GM18519 (cell line): ENCODE data around the gene KLRC1.
"Not testable (repeated sequence)": the region's sequence is repeated elsewhere in the genome, so short reads cannot be mapped to it uniquely, and the experiment has no call there.

Source experiments
- ATAC-seq: cut with Tn5 transposase; IDR thresholded peaks from one replicate; pipeline ENCODE4 v1.9.1; 2021; ENCODE audit warnings: mild to moderate bottlenecking, moderate library complexity; ENCODE audit not compliant: unreplicated experiment, low FRiP score

The KLRC1 gene

GRCh38 chr12:10424260-10424899, 28.8 kb downstream of the KLRC1 start:
- not testable (repeated sequence) for ATAC-seq

- not testable (repeated sequence) for ATAC-seq
These were observed 31.0 kb downstream of the KLRC1 start for GRCh38 chr12:10422159-10422558.

- ATAC-seq = not testable (repeated sequence)
These were observed 32.8 kb downstream of the KLRC1 start, which contains the start of gene KLRC3 for GRCh38 chr12:10420334-10420733. KLRC3 (minus strand) TSS chr12:10420595; CDS start chr12:10420550, 45 bp downstream.

GRCh38 chr12:10409392-10409791, 43.8 kb downstream of the KLRC1 start, which contains the start of gene KLRC4:
KLRC4 (minus strand) TSS chr12:10409757; CDS start chr12:10409575, 182 bp downstream.
- no peak for ATAC-seq

GRCh38 chr12:10408842-10409241, 44.3 kb downstream of the KLRC1 start:
- no peak for ATAC-seq

GRCh38 chr12:10406725-10407124, 46.5 kb downstream of the KLRC1 start:
- no peak for ATAC-seq

GRCh38 chr12:10405294-10405693, 47.9 kb downstream of the KLRC1 start:
- ATAC-seq = no peak

- no peak for ATAC-seq
These were observed 48.4 kb downstream of the KLRC1 start for GRCh38 chr12:10404798-10405197.

- no peak for ATAC-seq
These were observed 52.3 kb downstream of the KLRC1 start for GRCh38 chr12:10400829-10401228.

- no peak for ATAC-seq
These were observed 55.0 kb downstream of the KLRC1 start for GRCh38 chr12:10398168-10398567.

GRCh38 chr12:10397296-10397695, 55.9 kb downstream of the KLRC1 start:
- no peak for ATAC-seq

GRCh38 chr12:10396176-10396575, 57.0 kb downstream of the KLRC1 start:
- not testable (repeated sequence) for ATAC-seq
